Muscle layer of colon (tissue), 2 donors: ENCODE measurements around the gene ULK1.

Experiments used
- H3K27ac ChIP-seq: one replicate; pipeline ENCODE4 v1.7.0; 2013; ENCODE audit warnings: low read depth, mild to moderate bottlenecking, low read length, moderate library complexity
- H3K27me3 ChIP-seq, 2 donors: one replicate each; pipeline ENCODE4 v1.7.0; 2013; ENCODE audit warnings: low read length in 2 of 2, mild to moderate bottlenecking in 2 of 2; ENCODE audit not compliant: insufficient read depth in 2 of 2, control insufficient read depth in 1 of 2
- H3K36me3 ChIP-seq: one replicate; pipeline ENCODE4 v1.7.0; 2013; ENCODE audit warnings: mild to moderate bottlenecking, low read length; ENCODE audit not compliant: insufficient read depth
- H3K4me1 ChIP-seq: one replicate; pipeline ENCODE4 v1.7.0; 2013; ENCODE audit warnings: mild to moderate bottlenecking, low read length; ENCODE audit not compliant: insufficient read depth
- H3K4me3 ChIP-seq, 2 donors: one replicate each; pipeline ENCODE4 v1.7.0; 2013; ENCODE audit warnings: low read length in 2 of 2, low read depth in 1 of 2, mild to moderate bottlenecking in 1 of 2, moderate library complexity in 1 of 2
- H3K9ac ChIP-seq: one replicate; pipeline ENCODE4 v1.7.0; 2013; ENCODE audit warnings: low read length
- H3K9me3 ChIP-seq: one replicate; pipeline ENCODE4 v1.7.0; 2013; ENCODE audit warnings: mild to moderate bottlenecking, low read length
- donor health status: abdominal sarcoma.
- donor health status: Adenocarcinoma of cecum.

Gene ULK1

GRCh38 chr12:131854861-131855476 lies 39.5 kb upstream of the ULK1 start:
- Histone ChIP-seq H3K27ac (no peak overlapping the region), H3K4me3 (no peak overlapping the region), H3K27me3 (peaks cover 0 to 15% of the 10 kb centered on the region in 2 donors), H3K9me3 (no peaks in the 10 kb centered on the region), H3K36me3 (no peaks in the 10 kb centered on the region), H3K4me1 (no peaks in the 10 kb centered on the region), H3K9ac (no peak overlapping the region)

GRCh38 chr12:131855521-131856142 lies 38.8 kb upstream of the ULK1 start:
- H3K4me3 ChIP-seq = no peak overlapping the region
- no peak overlapping the region for H3K9ac ChIP-seq
- H3K36me3 ChIP-seq = no peaks in the 10 kb centered on the region
- H3K27ac ChIP-seq = no peak overlapping the region
- no peaks in the 10 kb centered on the region for H3K4me1 ChIP-seq
- no peaks in the 10 kb centered on the region for H3K9me3 ChIP-seq
- peaks cover 0 to 15% of the 10 kb centered on the region in 2 donors for H3K27me3 ChIP-seq

- Histone ChIP-seq H3K9ac (no peak overlapping the region), H3K4me1 (no peaks in the 10 kb centered on the region), H3K9me3 (no peaks in the 10 kb centered on the region), H3K27me3 (peaks cover 0 to 15% of the 10 kb centered on the region in 2 donors), H3K36me3 (no peaks in the 10 kb centered on the region), H3K4me3 (no peak overlapping the region), H3K27ac (no peak overlapping the region)
Measured at GRCh38 chr12:131856366-131857097, 37.9 kb upstream of the ULK1 start.

- Histone ChIP-seq H3K27ac (no peak overlapping the region), H3K27me3 (peaks cover 0 to 9% of the 10 kb centered on the region in 2 donors), H3K36me3 (no peaks in the 10 kb centered on the region), H3K9me3 (no peaks in the 10 kb centered on the region), H3K4me1 (no peaks in the 10 kb centered on the region), H3K9ac (no peak overlapping the region), H3K4me3 (no peak overlapping the region)
Measured at GRCh38 chr12:131857908-131858850, 36.2 kb upstream of the ULK1 start.

- Histone ChIP-seq H3K36me3 (no peaks in the 10 kb centered on the region), H3K4me3 (no peak overlapping the region), H3K27ac (no peak overlapping the region), H3K9ac (no peak overlapping the region), H3K9me3 (no peaks in the 10 kb centered on the region), H3K4me1 (no peaks in the 10 kb centered on the region), H3K27me3 (peaks cover 0 to 3% of the 10 kb centered on the region in 2 donors)
Measured at GRCh38 chr12:131860472-131861260, 33.8 kb upstream of the ULK1 start.

GRCh38 chr12:131861261-131862083 lies 33.0 kb upstream of the ULK1 start:
- no peak overlapping the region for H3K27ac ChIP-seq
- H3K4me3 ChIP-seq = no peak overlapping the region
- peaks cover 0 to 3% of the 10 kb centered on the region in 2 donors for H3K27me3 ChIP-seq
- no peak overlapping the region for H3K9ac ChIP-seq
- H3K36me3 ChIP-seq = no peaks in the 10 kb centered on the region
- H3K4me1 ChIP-seq = no peaks in the 10 kb centered on the region
- no peaks in the 10 kb centered on the region for H3K9me3 ChIP-seq

GRCh38 chr12:131862084-131862441 lies 32.4 kb upstream of the ULK1 start:
- no peak overlapping the region for H3K27ac ChIP-seq
- H3K4me3 ChIP-seq = no peak overlapping the region
- no peaks in the 10 kb centered on the region for H3K4me1 ChIP-seq
- no peak overlapping the region for H3K9ac ChIP-seq
- no peaks in the 10 kb centered on the region for H3K36me3 ChIP-seq
- H3K27me3 ChIP-seq = peaks cover 0 to 3% of the 10 kb centered on the region in 2 donors
- no peaks in the 10 kb centered on the region for H3K9me3 ChIP-seq

- H3K27me3 ChIP-seq = peaks cover 0 to 3% of the 10 kb centered on the region in 2 donors
- H3K4me3 ChIP-seq = no peak overlapping the region
- no peak overlapping the region for H3K27ac ChIP-seq
- H3K4me1 ChIP-seq = no peaks in the 10 kb centered on the region
- H3K9me3 ChIP-seq = no peaks in the 10 kb centered on the region
- H3K9ac ChIP-seq = no peak overlapping the region
- no peaks in the 10 kb centered on the region for H3K36me3 ChIP-seq
Measured at GRCh38 chr12:131862600-131862993, 31.8 kb upstream of the ULK1 start.

- Histone ChIP-seq H3K4me3 (no peak overlapping the region), H3K9ac (no peak overlapping the region), H3K27ac (no peak overlapping the region), H3K4me1 (no peaks in the 10 kb centered on the region), H3K36me3 (no peaks in the 10 kb centered on the region), H3K27me3 (peaks cover 0 to 3% of the 10 kb centered on the region in 2 donors), H3K9me3 (no peaks in the 10 kb centered on the region)
Measured at GRCh38 chr12:131862994-131863710, 31.3 kb upstream of the ULK1 start.
